Activated CD4-positive, CD25-positive, alpha-beta regulatory T cell treated with anti-CD3 and anti-CD28 coated beads, Interleukin-2, amount 50 U/mL, for 72 hours (primary cell): ENCODE measurements around the gene LCE2D.

Source experiments
- DNase-seq: peaks from one replicate; pipeline ENCODE4 v3.0.0; 2021

The LCE2D gene

GRCh38 chr1:152697701-152698600, 34.8 kb downstream of the LCE2D start, which contains the start of gene LCE2A:
Gene LCE2A, plus strand, starts transcription at chr1:152698345. Its CDS starts 557 bp downstream, at chr1:152698902.
- DNase-seq = no peak

- no peak for DNase-seq
Observed at GRCh38 chr1:152699746-152700145, 36.6 kb downstream of the LCE2D start.

- DNase-seq = no peak
Observed at GRCh38 chr1:152707860-152708259, 44.7 kb downstream of the LCE2D start, which contains the start of gene LCE4A. Gene LCE4A, plus strand, starts transcription at chr1:152708160. Its CDS starts 916 bp downstream, at chr1:152709076.
